HG02840 (cell line): ENCODE results near the gene MRPS2.
"Not testable (repeated sequence)": the region's sequence is repeated elsewhere in the genome, so short reads cannot be mapped to it uniquely, and the experiment has no call there.

Experiments used
- ATAC-seq: cut with Tn5 transposase; IDR thresholded peaks from one replicate; pipeline ENCODE4 v1.9.1; 2021; ENCODE audit warnings: mild to moderate bottlenecking, moderate library complexity, moderate number of reproducible peaks; ENCODE audit not compliant: unreplicated experiment, low FRiP score

MRPS2 gene

GRCh38 chr9:135526730-135527571 is 26.5 kb downstream of the MRPS2 start:
- ATAC-seq: no peak

GRCh38 chr9:135528842-135529435 is 28.5 kb downstream of the MRPS2 start:
- not testable (repeated sequence) for ATAC-seq

- ATAC-seq: no peak
These were observed 29.7 kb downstream of the MRPS2 start for GRCh38 chr9:135530146-135530545.

- no peak for ATAC-seq
These were observed 30.6 kb downstream of the MRPS2 start for GRCh38 chr9:135531096-135531495.

- no peak for ATAC-seq
These were observed 32.6 kb downstream of the MRPS2 start for GRCh38 chr9:135533113-135533512.

- no peak for ATAC-seq
These were observed 33.2 kb downstream of the MRPS2 start for GRCh38 chr9:135533674-135534073.

- ATAC-seq: not testable (repeated sequence)
These were observed 33.8 kb downstream of the MRPS2 start for GRCh38 chr9:135534192-135534711.

- not testable (repeated sequence) for ATAC-seq
These were observed 34.3 kb downstream of the MRPS2 start for GRCh38 chr9:135534826-135535225.

- not testable (repeated sequence) for ATAC-seq
These were observed 35.1 kb downstream of the MRPS2 start for GRCh38 chr9:135535631-135536030.

GRCh38 chr9:135536216-135536615 is 35.7 kb downstream of the MRPS2 start:
- ATAC-seq: no peak

GRCh38 chr9:135543262-135543894 is 42.9 kb downstream of the MRPS2 start:
- ATAC-seq: not testable (repeated sequence)

- ATAC-seq: no peak
These were observed 44.6 kb downstream of the MRPS2 start for GRCh38 chr9:135544981-135545635.

- ATAC-seq: not testable (repeated sequence)
These were observed 45.2 kb downstream of the MRPS2 start, which contains the start of gene OBP2A for GRCh38 chr9:135545646-135546176. Gene OBP2A, plus strand, starts transcription at chr9:135546126. Its CDS starts 55 bp downstream, at chr9:135546181.

- ATAC-seq: not testable (repeated sequence)
These were observed 46.5 kb downstream of the MRPS2 start for GRCh38 chr9:135546792-135547617.

GRCh38 chr9:135547756-135548736 is 47.6 kb downstream of the MRPS2 start:
- ATAC-seq: no peak

- ATAC-seq: not testable (repeated sequence)
These were observed 49.2 kb downstream of the MRPS2 start for GRCh38 chr9:135549478-135550343.

- ATAC-seq: no peak
These were observed 49.9 kb downstream of the MRPS2 start for GRCh38 chr9:135550344-135550918.
